ENCODE data around the gene MTR.
A peak's percentile ranks its signal among the peaks of the same experiment; 100 is the strongest.
"Not testable (repeated sequence)": the region's sequence is repeated elsewhere in the genome, so short reads cannot be mapped to it uniquely, and the experiment has no call there.

MTR gene

DNA sequence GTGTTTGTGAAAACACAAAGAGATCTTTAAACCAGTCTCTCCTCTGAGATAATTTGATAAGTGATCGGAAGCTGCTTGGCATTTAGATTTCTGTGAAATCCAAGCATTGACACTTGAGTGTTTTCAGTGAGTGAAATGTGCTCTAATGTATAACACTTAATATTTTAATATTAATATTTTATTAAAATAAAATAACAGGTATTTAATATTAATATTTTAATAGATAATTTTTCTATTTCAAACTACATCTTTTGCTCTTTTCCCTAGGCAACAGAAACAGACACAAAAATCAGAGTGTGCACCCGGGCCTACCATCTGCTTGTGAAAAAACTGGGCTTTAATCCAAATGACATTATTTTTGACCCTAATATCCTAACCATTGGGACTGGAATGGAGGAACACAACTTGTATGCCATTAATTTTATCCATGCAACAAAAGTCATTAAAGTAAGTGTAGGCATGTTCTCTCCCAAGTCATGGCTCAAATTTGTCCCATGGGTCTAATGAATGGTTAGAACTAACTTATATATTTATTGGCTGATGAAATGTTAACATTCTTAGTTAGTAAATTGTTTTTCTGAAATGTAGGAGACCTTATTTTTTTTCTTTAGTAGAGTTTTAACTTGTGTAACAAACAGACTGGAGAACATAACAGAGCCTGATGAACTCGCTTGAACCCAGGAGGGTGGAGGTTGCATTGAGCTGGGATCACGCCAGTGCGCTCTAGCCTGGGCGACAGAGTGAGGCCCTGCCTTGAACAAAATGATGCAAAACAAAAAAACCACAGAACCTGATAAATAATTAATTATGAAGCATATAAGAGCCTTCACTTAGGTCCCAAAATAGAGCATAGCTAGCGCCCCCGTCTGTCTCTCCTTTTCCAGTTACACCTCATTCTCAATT lies 55.2 kb downstream of the MTR start:
- H3K4me1 ChIP-seq (ENCODE audit: insufficient read depth, low read length), result peaks cover 6% of the 10 kb centered on the region; the same call in 1 of the 2 replicates
- peaks cover 35% of the 10 kb centered on the region for H3K36me3 ChIP-seq (ENCODE audit: insufficient read depth, low read length)
- H3K27me3 ChIP-seq (ENCODE audit: insufficient read depth, low read length), result no peaks in the 10 kb centered on the region
- H3K9me3 ChIP-seq (ENCODE audit: insufficient read depth, low read depth, low read length), result no peaks in the 10 kb centered on the region
- no peak overlapping the region for H3K4me3 ChIP-seq (ENCODE audit: low read length)
- H3K27ac ChIP-seq (ENCODE audit: low read depth, low read length), result no peak overlapping the region
- H3K9ac ChIP-seq (ENCODE audit: low read depth, low read length), result no peak overlapping the region
- WGBS, result 92% methylated on average over 8 of the region's 8 CpGs

- Histone ChIP-seq H3K4me1 (ENCODE audit: insufficient read depth, low read length) (peaks cover 6% of the 10 kb centered on the region; the same call in 1 of the 2 replicates), H3K36me3 (ENCODE audit: insufficient read depth, low read length) (peaks cover 42% of the 10 kb centered on the region), H3K9me3 (ENCODE audit: insufficient read depth, low read depth, low read length) (no peaks in the 10 kb centered on the region)
Observed at GRCh38 chr1:236851871-236852270, 56.8 kb downstream of the MTR start.

GRCh38 chr1:236853921-236854604 lies 59.0 kb downstream of the MTR start:
- no peaks in the 10 kb centered on the region for H3K27me3 ChIP-seq (ENCODE audit: insufficient read depth, low read length)
- H3K27ac ChIP-seq (ENCODE audit: low read depth, low read length), result no peak overlapping the region
- H3K36me3 ChIP-seq (ENCODE audit: insufficient read depth, low read length), result peaks cover 54% of the 10 kb centered on the region
- no peak overlapping the region; the same call in 1 of the 2 replicates for H3K9ac ChIP-seq (ENCODE audit: low read depth, low read length)
- WGBS, result 83% methylated on average over 4 of the region's 4 CpGs
- no peak overlapping the region for H3K4me3 ChIP-seq (ENCODE audit: low read length)
- H3K9me3 ChIP-seq (ENCODE audit: insufficient read depth, low read depth, low read length), result no peaks in the 10 kb centered on the region
- H3K4me1 ChIP-seq (ENCODE audit: insufficient read depth, low read length), result peaks cover 6% of the 10 kb centered on the region; the same call in 1 of the 2 replicates

More at GRCh38 chr1:236851871-236852270, 56.8 kb downstream of the MTR start:
- no peaks in the 10 kb centered on the region for H3K27me3 ChIP-seq (ENCODE audit: insufficient read depth, low read length)
- H3K4me3 ChIP-seq (ENCODE audit: low read length), result no peak overlapping the region
- H3K9ac ChIP-seq (ENCODE audit: low read depth, low read length), result no peak overlapping the region
- WGBS, result 79% methylated on average over 3 of the region's 3 CpGs
- H3K27ac ChIP-seq (ENCODE audit: low read depth, low read length), result no peak overlapping the region

DNA sequence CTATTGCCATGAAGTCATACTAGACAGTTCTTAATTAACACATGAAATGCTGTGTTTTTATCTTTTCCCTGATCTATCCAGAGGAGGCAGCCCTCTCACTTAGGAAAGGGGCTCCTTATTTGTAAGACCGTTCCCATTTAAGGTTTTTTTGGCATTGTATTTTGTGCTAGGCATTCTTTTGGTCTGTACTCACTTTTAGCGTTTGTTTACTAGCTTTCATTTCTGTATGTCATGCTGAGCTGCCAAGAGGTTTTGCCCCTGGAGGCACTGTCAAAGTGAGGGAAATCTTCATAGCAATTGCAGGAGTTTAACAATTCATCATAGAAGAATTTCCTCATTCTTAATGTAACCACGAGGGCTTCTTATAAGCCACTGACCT lies 59.5 kb downstream of the MTR start:
- no peak overlapping the region for H3K9ac ChIP-seq (ENCODE audit: low read depth, low read length)
- H3K27ac ChIP-seq (ENCODE audit: low read depth, low read length), result 0 out of 2 replicates have a peak overlapping the region, but pooled peaks have one; percentile 11
- peaks cover 57% of the 10 kb centered on the region for H3K36me3 ChIP-seq (ENCODE audit: insufficient read depth, low read length)
- no peaks in the 10 kb centered on the region for H3K9me3 ChIP-seq (ENCODE audit: insufficient read depth, low read depth, low read length)
- peaks cover 6% of the 10 kb centered on the region; the same call in 1 of the 2 replicates for H3K4me1 ChIP-seq (ENCODE audit: insufficient read depth, low read length)
- H3K27me3 ChIP-seq (ENCODE audit: insufficient read depth, low read length), result no peaks in the 10 kb centered on the region
- no peak overlapping the region for H3K4me3 ChIP-seq (ENCODE audit: low read length)
- WGBS, result 64% methylated on average over 3 of the region's 3 CpGs

- 100% methylated on average over 3 of the region's 4 CpGs for WGBS
- H3K9me3 ChIP-seq (ENCODE audit: insufficient read depth, low read depth, low read length), result not testable (repeated sequence)
- H3K36me3 ChIP-seq (ENCODE audit: insufficient read depth, low read length), result peaks cover 54% of the 10 kb centered on the region
Observed at GRCh38 chr1:236856649-236857048, 61.6 kb downstream of the MTR start.

GRCh38 chr1:236858165-236858564 lies 63.1 kb downstream of the MTR start:
- no peaks in the 10 kb centered on the region for H3K9me3 ChIP-seq (ENCODE audit: insufficient read depth, low read depth, low read length)
- no peak overlapping the region for H3K27ac ChIP-seq (ENCODE audit: low read depth, low read length)
- H3K36me3 ChIP-seq (ENCODE audit: insufficient read depth, low read length), result peaks cover 61% of the 10 kb centered on the region
- H3K4me1 ChIP-seq (ENCODE audit: insufficient read depth, low read length), result peaks cover 6% of the 10 kb centered on the region; the same call in 1 of the 2 replicates
- H3K9ac ChIP-seq (ENCODE audit: low read depth, low read length), result no peak overlapping the region
- no peak overlapping the region for H3K4me3 ChIP-seq (ENCODE audit: low read length)
- H3K27me3 ChIP-seq (ENCODE audit: insufficient read depth, low read length), result no peaks in the 10 kb centered on the region
- WGBS, result 95% methylated on average over 7 of the region's 7 CpGs

More at GRCh38 chr1:236856649-236857048, 61.6 kb downstream of the MTR start:
- H3K27me3 ChIP-seq (ENCODE audit: insufficient read depth, low read length); H3K4me1 ChIP-seq (ENCODE audit: insufficient read depth, low read length); H3K4me3 ChIP-seq (ENCODE audit: low read length); H3K9ac ChIP-seq (ENCODE audit: low read depth, low read length); H3K27ac ChIP-seq (ENCODE audit: low read depth, low read length): not testable (repeated sequence)

DNA sequence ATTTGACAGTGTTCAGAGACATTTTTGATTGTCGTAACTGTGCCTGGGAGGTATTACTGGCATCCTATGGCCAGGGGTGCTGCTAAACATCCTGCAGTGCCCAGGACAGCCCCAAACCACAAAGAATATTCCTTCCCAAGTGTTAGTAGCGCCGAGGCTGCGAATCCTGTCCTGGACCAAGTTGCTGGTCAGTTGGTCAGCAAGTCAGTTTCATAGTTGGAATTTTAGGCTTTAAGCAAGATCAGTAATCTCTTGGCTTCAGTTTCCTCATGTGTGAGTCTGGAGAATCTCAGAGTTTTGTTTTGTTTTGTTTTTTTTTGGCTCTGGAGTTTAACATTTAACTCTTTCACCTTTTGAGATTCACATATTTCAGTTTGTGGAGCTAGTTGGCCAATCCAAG lies 65.0 kb downstream of the MTR start:
- no peaks in the 10 kb centered on the region for H3K9me3 ChIP-seq (ENCODE audit: insufficient read depth, low read depth, low read length)
- H3K27ac ChIP-seq (ENCODE audit: low read depth, low read length), result no peak overlapping the region
- no peak overlapping the region for H3K4me3 ChIP-seq (ENCODE audit: low read length)
- peaks cover 62% of the 10 kb centered on the region for H3K36me3 ChIP-seq (ENCODE audit: insufficient read depth, low read length)
- 97% methylated on average over 4 of the region's 4 CpGs for WGBS
- H3K9ac ChIP-seq (ENCODE audit: low read depth, low read length), result no peak overlapping the region
- no peaks in the 10 kb centered on the region for H3K27me3 ChIP-seq (ENCODE audit: insufficient read depth, low read length)
- H3K4me1 ChIP-seq (ENCODE audit: insufficient read depth, low read length), result no peaks in the 10 kb centered on the region

DNA sequence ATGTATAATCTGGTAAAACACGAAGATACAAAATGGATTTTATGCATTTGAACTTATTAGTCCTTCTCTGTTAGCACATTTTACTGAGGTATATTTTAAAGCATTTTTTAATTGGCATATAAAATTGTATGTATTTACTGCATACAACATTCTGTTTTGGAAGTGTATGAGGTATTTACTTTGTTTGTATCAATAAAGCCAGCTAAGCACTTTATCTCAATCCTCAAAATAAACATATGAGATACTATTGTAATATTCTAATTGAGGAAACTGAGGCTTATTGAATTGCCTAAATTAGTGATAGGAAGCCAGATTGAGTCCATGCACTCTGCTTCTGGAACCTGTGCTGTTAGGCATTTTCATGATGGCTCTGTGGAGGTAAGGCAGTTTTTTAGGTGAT lies 65.6 kb downstream of the MTR start:
- 80% methylated on average over 1 of the region's 1 CpG for WGBS
- Histone ChIP-seq H3K9me3 (ENCODE audit: insufficient read depth, low read depth, low read length) (no peaks in the 10 kb centered on the region), H3K4me3 (ENCODE audit: low read length) (no peak overlapping the region), H3K27me3 (ENCODE audit: insufficient read depth, low read length) (no peaks in the 10 kb centered on the region), H3K27ac (ENCODE audit: low read depth, low read length) (no peak overlapping the region), H3K9ac (ENCODE audit: low read depth, low read length) (no peak overlapping the region), H3K36me3 (ENCODE audit: insufficient read depth, low read length) (peaks cover 59% of the 10 kb centered on the region), H3K4me1 (ENCODE audit: insufficient read depth, low read length) (no peaks in the 10 kb centered on the region)

DNA sequence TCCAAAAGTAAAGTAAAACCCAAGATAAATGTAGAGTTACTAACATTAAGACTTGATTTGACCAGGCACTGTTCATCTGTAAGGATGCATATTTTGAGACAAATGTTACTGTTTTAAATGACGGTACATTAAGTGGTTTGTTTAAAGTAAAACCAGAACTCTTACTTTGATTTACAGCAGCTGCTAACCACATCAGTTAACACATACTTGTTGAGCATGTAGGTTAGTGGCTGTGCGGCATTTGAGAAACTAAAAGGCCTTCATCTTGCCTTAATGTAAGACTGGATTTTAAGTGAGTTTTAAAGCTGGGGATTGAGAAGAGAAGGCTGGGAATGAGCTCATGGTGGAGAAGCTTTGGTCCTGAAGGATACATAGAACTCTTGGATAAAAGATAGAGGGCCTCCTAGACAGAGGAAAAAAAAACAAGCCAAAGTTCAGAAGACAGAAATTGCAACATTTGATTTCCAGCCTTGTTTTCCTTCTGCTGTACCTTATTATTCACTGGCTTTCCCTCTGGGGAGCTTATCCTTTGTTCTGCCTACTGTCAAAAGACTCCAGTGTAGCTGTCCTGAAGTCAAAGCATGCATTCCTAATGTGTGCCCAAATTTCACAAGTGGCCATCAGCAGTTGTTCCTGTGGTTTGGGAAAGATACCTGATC lies 66.6 kb downstream of the MTR start:
- peaks cover 64% of the 10 kb centered on the region for H3K36me3 ChIP-seq (ENCODE audit: insufficient read depth, low read length)
- no peak overlapping the region for H3K27ac ChIP-seq (ENCODE audit: low read depth, low read length)
- H3K4me3 ChIP-seq (ENCODE audit: low read length), result no peak overlapping the region
- H3K27me3 ChIP-seq (ENCODE audit: insufficient read depth, low read length), result no peaks in the 10 kb centered on the region
- no peaks in the 10 kb centered on the region for H3K4me1 ChIP-seq (ENCODE audit: insufficient read depth, low read length)
- WGBS, result 95% methylated on average over 2 of the region's 2 CpGs
- no peak overlapping the region for H3K9ac ChIP-seq (ENCODE audit: low read depth, low read length)
- no peaks in the 10 kb centered on the region for H3K9me3 ChIP-seq (ENCODE audit: insufficient read depth, low read depth, low read length)

GRCh38 chr1:236862219-236862591 lies 67.1 kb downstream of the MTR start:
- Histone ChIP-seq H3K9ac (ENCODE audit: low read depth, low read length) (no peak overlapping the region), H3K4me1 (ENCODE audit: insufficient read depth, low read length) (no peaks in the 10 kb centered on the region), H3K27me3 (ENCODE audit: insufficient read depth, low read length) (no peaks in the 10 kb centered on the region), H3K27ac (ENCODE audit: low read depth, low read length) (no peak overlapping the region), H3K36me3 (ENCODE audit: insufficient read depth, low read length) (peaks cover 68% of the 10 kb centered on the region), H3K4me3 (ENCODE audit: low read length) (no peak overlapping the region), H3K9me3 (ENCODE audit: insufficient read depth, low read depth, low read length) (no peaks in the 10 kb centered on the region)
- WGBS, result 95% methylated on average over 3 of the region's 4 CpGs

All from HUES64 (cell line).